ENCODE results near the gene RIMKLB.

- TF ChIP-seq POLR2AphosphoS5 (IDR thresholded peaks at IDR 0.05; ENCODE audit: low read depth, low read length) (no peak), TAF1 (IDR thresholded peaks at IDR 0.05; ENCODE audit: borderline replicate concordance, insufficient read depth, low read length) (no peak), SIN3A (IDR thresholded peaks at IDR 0.05; ENCODE audit: borderline replicate concordance, insufficient read depth, low read length) (no peak), REST (IDR thresholded peaks at IDR 0.05; ENCODE audit: insufficient read depth in 1 of 2, low read depth in 2 of 2, low read length in 2 of 2) (no peak)
Observed at GRCh38 chr12:8672381-8672780, 25.4 kb upstream of the RIMKLB start.

All from PFSK-1 (cell line).